HUES6 (cell line): Measurements from ENCODE around the gene TTC4.

Experiments
- H3K27ac ChIP-seq: 2 replicates; pipeline ENCODE4 v1.7.0; 2013; ENCODE audit warnings: low read depth, mild to moderate bottlenecking, low read length, inconsistent platforms
- H3K27me3 ChIP-seq: 2 replicates; pipeline ENCODE4 v1.6.1; 2013; ENCODE audit warnings: low read length; ENCODE audit not compliant: control insufficient read depth, insufficient read depth
- H3K36me3 ChIP-seq: 2 replicates; pipeline ENCODE4 v1.6.1; 2013; ENCODE audit warnings: low read length; ENCODE audit not compliant: control insufficient read depth, insufficient read depth
- H3K4me1 ChIP-seq: 2 replicates; pipeline ENCODE4 v1.6.1; 2013; ENCODE audit warnings: low read length; ENCODE audit not compliant: control insufficient read depth, insufficient read depth
- H3K4me3 ChIP-seq: 2 replicates; pipeline ENCODE4 v1.5.1; 2013; ENCODE audit warnings: low read depth, low read length
- H3K9ac ChIP-seq: one replicate; pipeline ENCODE4 v1.6.1; 2013; ENCODE audit warnings: mild to moderate bottlenecking, low read length
- H3K9me3 ChIP-seq: 2 replicates; pipeline ENCODE4 v1.6.1; 2013; ENCODE audit warnings: low read depth, low read length; ENCODE audit not compliant: control insufficient read depth, insufficient read depth

Gene TTC4

DNA sequence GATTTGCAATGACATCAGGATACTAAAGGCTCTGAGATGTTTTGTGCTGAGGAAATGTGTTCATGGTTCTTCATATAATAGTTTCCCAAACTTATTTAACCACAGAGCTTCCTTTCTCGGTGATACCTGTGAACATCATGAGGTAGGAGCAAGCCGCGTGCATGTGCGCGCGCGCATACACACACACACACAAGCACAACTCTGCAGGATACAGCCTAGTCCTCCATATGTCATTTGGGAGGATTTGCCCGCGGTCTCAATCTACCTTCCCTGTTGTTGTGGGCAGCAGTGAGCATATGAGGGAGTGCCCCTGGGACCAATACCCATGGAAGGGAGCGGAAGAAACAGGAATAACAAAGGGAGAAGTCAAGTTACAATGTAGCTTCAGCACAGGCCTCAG lies 12.2 kb upstream of the TTC4 start:
- H3K9me3 ChIP-seq, result no peaks in the 10 kb centered on the region

GRCh38 chr1:54705153-54705552 lies 10.5 kb upstream of the TTC4 start:
- no peak overlapping the region for H3K4me3 ChIP-seq
- no peaks in the 10 kb centered on the region for H3K36me3 ChIP-seq
- H3K9me3 ChIP-seq, result no peaks in the 10 kb centered on the region
- no peaks in the 10 kb centered on the region for H3K4me1 ChIP-seq
- H3K9ac ChIP-seq, result no peak overlapping the region
- H3K27me3 ChIP-seq, result peaks cover 45% of the 10 kb centered on the region
- H3K27ac ChIP-seq, result no peak overlapping the region

More for the DNA sequence above, 12.2 kb upstream of the TTC4 start:
- H3K36me3 ChIP-seq, result no peaks in the 10 kb centered on the region
- H3K9ac ChIP-seq, result no peak overlapping the region
- no peaks in the 10 kb centered on the region for H3K4me1 ChIP-seq
- no peak overlapping the region for H3K27ac ChIP-seq
- peaks cover 34% of the 10 kb centered on the region; the same call in 1 of the 2 replicates for H3K27me3 ChIP-seq
- no peak overlapping the region for H3K4me3 ChIP-seq

DNA sequence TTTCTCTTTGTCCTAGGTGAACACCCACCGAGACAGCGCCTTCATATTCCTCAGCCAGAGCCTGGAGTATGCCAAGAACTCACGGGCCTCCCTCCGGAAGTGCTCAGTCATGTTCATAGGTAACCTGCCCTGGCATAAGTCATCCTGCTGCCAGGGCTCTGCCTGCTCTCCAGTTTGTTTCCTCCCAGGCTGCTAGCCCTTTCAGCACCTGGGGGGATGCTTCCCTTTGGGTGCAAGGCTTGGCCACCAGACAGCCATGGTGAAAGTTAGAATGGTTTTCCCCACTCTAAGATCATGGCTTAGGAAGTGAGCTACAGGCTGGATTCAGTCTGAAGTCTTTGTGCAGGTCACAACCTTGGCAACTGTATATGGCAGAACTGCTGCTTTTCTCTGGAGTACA lies 9.2 kb upstream of the TTC4 start:
- no peaks in the 10 kb centered on the region for H3K4me1 ChIP-seq
- H3K27ac ChIP-seq, result no peak overlapping the region
- no peak overlapping the region for H3K4me3 ChIP-seq
- no peak overlapping the region for H3K9ac ChIP-seq
- H3K9me3 ChIP-seq, result no peaks in the 10 kb centered on the region
- H3K36me3 ChIP-seq, result no peaks in the 10 kb centered on the region
- H3K27me3 ChIP-seq, result peaks cover 53% of the 10 kb centered on the region

- no peaks in the 10 kb centered on the region for H3K9me3 ChIP-seq
- peaks cover 45% of the 10 kb centered on the region for H3K27me3 ChIP-seq
- no peaks in the 10 kb centered on the region for H3K36me3 ChIP-seq
- no peak overlapping the region for H3K27ac ChIP-seq
- H3K4me1 ChIP-seq, result no peaks in the 10 kb centered on the region
- H3K4me3 ChIP-seq, result no peak overlapping the region
- no peak overlapping the region for H3K9ac ChIP-seq
Observed at GRCh38 chr1:54708385-54708784, 7.3 kb upstream of the TTC4 start.

DNA sequence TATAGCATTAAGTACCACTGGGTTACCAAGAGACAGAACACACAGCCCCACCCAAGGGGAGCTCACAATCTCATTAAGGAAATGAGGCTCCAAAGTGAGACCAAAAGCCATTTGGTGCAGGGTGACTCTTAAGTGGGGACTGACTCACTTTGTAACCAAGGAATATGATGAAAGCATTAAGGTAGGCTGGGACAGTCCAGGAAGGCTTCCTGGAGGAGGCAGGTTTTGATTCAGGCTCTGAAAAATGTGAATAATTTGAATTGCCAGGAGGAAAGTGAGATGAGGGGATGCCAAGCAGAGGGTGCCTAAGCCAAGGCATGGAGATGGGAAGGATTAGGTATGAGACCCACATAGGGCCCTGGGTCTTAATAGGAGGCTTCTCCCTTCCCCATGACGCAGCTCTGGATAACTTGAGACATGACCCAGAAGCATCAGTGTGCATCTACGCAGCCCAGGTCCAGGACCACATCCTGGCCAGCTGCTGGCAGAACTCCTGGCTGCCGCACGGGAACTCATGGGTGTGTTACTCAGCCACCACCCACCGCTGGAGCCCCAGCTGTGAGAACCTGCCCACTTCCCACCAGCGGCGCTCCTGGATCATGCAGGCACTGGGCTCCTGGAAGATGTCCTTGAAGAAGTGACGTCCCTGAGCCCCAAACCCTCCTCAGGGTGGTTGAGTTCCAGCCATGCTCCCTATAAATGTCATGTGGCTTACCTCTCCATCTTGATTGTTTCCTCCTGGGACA lies 5.9 kb upstream of the TTC4 start:
- Histone ChIP-seq H3K27ac (no peak overlapping the region), H3K4me1 (no peaks in the 10 kb centered on the region), H3K36me3 (no peaks in the 10 kb centered on the region), H3K9me3 (no peaks in the 10 kb centered on the region), H3K4me3 (no peak overlapping the region), H3K9ac (no peak overlapping the region), H3K27me3 (peaks cover 48% of the 10 kb centered on the region)

- no peaks in the 10 kb centered on the region for H3K9me3 ChIP-seq
- H3K36me3 ChIP-seq, result no peaks in the 10 kb centered on the region
- no peak overlapping the region for H3K9ac ChIP-seq
- peaks cover 48% of the 10 kb centered on the region for H3K27me3 ChIP-seq
- H3K4me3 ChIP-seq, result no peak overlapping the region
- no peak overlapping the region for H3K27ac ChIP-seq
- H3K4me1 ChIP-seq, result peaks cover 3% of the 10 kb centered on the region; the same call in 1 of the 2 replicates
Observed at GRCh38 chr1:54710434-54710833, 5.2 kb upstream of the TTC4 start.

GRCh38 chr1:54710841-54711240 lies 4.8 kb upstream of the TTC4 start:
- Histone ChIP-seq H3K27ac (no peak overlapping the region), H3K4me3 (no peak overlapping the region), H3K36me3 (no peaks in the 10 kb centered on the region), H3K9ac (no peak overlapping the region), H3K9me3 (no peaks in the 10 kb centered on the region), H3K4me1 (peaks cover 4% of the 10 kb centered on the region; the same call in 1 of the 2 replicates), H3K27me3 (peaks cover 48% of the 10 kb centered on the region)

DNA sequence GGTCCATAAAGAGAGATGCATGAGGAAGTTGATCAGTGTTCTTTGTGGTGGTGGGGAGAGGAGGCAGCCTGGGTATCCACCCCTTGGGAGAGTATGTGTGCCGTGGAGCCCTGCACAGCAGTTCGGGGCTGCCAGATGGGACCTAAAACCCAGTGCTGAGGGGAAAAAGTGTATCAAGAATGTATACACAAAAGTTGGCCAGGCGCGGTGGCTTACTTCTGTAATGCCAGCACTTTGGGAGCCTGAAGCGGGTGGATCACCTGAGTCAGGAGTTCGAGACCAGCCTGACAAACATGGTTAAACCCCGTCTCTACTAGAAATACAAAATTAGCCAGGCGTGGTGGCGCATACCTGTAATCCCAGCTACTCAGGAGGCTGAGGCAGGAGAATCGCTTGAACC lies 4.1 kb upstream of the TTC4 start:
- H3K9me3 ChIP-seq, result no peaks in the 10 kb centered on the region
- H3K9ac ChIP-seq, result no peak overlapping the region
- H3K4me3 ChIP-seq, result no peak overlapping the region
- peaks cover 45% of the 10 kb centered on the region for H3K27me3 ChIP-seq
- H3K4me1 ChIP-seq, result peaks cover 4% of the 10 kb centered on the region
- H3K27ac ChIP-seq, result no peak overlapping the region
- no peaks in the 10 kb centered on the region for H3K36me3 ChIP-seq

DNA sequence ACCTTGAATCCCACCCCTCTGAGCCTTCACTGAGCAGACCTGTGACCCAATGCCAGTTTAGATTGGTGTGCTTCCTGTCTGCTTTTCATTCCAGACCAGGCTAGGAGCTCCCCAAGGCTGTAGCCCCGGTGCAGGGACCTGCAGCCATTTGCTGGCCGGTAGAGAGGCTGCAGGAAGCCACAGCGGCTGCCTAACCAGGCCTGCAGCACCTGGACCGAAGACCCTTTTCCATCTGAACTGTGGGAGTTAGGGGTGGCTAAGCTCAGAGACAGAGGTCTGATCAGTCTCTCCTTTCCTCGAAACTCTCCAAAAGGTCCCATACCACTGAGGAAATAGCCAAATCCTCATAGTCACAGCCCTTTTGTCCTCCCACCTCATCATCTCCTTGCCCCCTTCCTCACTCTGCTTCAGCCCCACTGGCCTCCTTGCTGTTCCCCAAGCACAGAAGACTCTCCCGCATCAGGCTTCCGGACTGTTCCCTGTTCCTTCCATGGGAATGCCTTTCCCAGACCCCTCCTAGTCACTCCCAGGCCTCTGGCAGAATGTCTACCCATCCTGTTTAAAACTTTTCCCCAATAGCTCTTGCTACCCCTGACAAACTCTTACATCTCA lies 674 bp upstream of the TTC4 start:
- H3K4me3 ChIP-seq, result peak overlapping the region; percentile 96
- peaks cover 17% of the 10 kb centered on the region for H3K36me3 ChIP-seq
- H3K9ac ChIP-seq, result no peak overlapping the region
- no peaks in the 10 kb centered on the region for H3K9me3 ChIP-seq
- peaks cover 14% of the 10 kb centered on the region; the same call in 1 of the 2 replicates for H3K27me3 ChIP-seq
- peaks cover 7% of the 10 kb centered on the region for H3K4me1 ChIP-seq
- H3K27ac ChIP-seq, result no peak overlapping the region

DNA sequence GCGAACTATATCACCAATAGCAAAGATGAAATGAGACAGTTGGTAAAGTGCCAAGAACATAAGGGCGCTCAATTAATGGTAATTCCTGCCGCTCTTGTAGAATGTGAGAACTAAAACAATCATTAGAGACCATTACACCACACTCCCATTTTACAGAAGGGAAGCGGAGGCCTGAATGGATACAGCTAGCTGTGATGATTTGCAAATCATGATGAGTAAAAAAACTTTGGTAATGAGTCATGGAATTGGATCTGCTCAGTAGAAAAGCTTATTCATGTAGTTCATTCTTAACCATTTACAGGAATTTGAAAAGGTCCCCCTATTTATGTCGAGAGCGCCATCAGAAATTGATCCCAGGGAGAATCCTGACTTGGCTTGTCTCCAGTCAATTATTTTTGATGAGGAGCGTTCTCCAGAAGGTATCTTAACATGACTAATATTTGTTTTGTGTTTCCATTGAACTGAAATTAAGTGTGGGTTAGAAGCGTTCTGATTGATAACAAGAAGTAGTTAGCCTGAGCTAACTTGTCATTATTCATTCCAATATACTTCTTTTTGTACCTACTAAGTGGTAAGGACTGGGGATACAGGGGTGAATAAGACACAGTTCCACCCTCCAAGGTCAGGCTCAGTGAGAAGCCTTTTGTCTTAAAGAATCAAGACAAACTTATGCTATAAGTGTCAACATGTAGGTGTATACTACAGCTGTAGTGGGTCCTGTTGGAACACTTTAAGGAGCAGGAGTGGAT lies 812 bp downstream of the TTC4 start:
- peak overlapping the region; percentile 58; the same call in 1 of the 2 replicates for H3K27ac ChIP-seq
- peaks cover 29% of the 10 kb centered on the region for H3K36me3 ChIP-seq

GRCh38 chr1:54721719-54722118 lies 6.1 kb downstream of the TTC4 start:
- peaks cover 81% of the 10 kb centered on the region for H3K36me3 ChIP-seq
- H3K27ac ChIP-seq, result no peak overlapping the region
- no peaks in the 10 kb centered on the region for H3K27me3 ChIP-seq
- no peaks in the 10 kb centered on the region for H3K9me3 ChIP-seq
- peaks cover 11% of the 10 kb centered on the region; the same call in 1 of the 2 replicates for H3K4me1 ChIP-seq
- H3K4me3 ChIP-seq, result no peak overlapping the region
- H3K9ac ChIP-seq, result no peak overlapping the region

More for the DNA sequence above, 812 bp downstream of the TTC4 start:
- no peaks in the 10 kb centered on the region for H3K9me3 ChIP-seq
- peak overlapping the region; percentile 90 for H3K9ac ChIP-seq
- 0 out of 2 replicates have a peak, but pooled peaks cover 4% of the 10 kb centered on the region for H3K27me3 ChIP-seq
- H3K4me3 ChIP-seq, result peak overlapping the region; percentile 96
- peaks cover 8% of the 10 kb centered on the region for H3K4me1 ChIP-seq
